GM21526 (cell line): ENCODE measurements around the gene CAMTA1.

Experiments used
- ATAC-seq: cut with Tn5 transposase; IDR thresholded peaks from one replicate; pipeline ENCODE4 v1.9.1; 2021; ENCODE audit warnings: moderate library complexity; ENCODE audit not compliant: unreplicated experiment, low FRiP score

Gene CAMTA1

DNA sequence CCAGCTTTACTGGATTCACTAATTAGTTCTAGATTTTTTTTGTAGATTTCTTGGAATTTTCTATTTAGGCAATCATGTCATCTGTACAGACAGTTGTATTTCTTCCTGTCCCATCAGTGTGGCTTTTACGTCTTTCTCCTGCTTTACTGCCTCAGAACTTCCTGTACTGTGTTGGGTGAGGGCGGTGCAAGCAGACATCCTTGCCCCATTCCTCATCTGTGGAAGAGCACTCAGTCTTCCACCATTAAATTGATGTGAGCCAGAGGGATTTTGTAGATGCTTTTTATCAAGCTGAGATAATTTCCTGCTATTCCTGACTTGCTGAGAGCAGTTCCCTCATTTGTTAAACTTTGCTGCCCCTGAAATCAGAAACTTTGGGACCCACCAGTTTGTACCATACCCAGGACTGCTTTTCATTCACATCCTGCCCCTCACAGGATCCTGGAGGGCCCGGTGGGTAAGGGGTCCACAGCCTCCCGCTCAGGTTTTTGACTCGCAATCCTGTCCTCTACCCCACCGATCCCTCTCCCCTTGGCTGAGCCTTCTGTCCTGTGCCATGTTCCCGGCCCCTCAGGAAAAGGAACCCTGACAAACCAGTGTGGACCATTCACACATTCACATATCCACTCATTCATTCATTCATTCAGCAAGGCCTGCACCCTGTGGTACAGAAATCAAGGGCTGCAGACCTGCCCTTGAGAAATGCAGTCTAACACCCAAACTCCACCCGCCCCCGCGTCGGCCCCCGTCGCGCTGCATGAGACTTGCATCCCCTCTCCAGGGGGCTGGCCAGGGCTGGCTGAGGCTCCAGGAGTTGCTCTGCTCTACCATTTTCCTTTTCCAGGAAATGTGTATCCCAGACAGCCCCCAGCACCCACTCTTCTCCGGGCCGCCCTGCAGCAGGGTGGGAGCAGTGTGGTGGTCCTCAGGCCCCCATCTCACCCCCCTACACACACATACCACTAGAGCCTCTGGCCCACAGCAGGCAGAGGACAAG lies 739.4 kb downstream of the CAMTA1 start:
- no peak for ATAC-seq

DNA sequence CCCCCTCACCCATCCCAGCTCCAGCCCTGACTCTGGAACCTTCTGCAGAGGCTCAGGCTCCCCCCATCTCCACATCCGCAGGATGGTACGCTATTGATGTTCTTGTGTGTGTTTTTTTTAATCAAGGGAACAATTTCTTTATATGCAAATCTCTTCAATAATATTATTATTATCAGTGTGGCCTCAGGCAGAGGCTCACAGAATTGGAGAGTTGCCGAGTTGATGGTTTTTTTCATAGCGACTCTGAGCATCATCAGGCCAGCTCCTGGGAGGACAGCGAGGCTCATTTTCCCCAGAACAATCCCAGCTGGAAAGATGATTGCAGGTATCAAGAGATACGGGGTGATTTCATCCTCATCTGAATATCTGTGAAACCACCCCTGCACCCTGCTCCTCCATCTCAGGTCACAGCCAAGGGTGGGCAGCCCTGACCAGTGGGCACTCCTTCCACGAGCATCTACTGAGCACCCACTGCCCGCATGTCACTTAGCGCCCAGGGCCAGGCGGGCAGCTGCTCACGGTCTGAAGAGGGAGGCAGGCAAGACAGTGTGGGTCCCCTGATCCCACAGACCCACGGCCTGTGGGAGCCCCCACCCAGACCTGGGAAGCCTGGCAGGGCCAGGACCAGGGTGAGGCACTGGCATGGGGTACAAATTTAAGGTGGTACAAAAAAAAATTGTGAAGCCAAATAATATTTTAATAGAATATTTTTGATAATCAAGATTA lies 740.2 kb downstream of the CAMTA1 start:
- ATAC-seq, result no peak

DNA sequence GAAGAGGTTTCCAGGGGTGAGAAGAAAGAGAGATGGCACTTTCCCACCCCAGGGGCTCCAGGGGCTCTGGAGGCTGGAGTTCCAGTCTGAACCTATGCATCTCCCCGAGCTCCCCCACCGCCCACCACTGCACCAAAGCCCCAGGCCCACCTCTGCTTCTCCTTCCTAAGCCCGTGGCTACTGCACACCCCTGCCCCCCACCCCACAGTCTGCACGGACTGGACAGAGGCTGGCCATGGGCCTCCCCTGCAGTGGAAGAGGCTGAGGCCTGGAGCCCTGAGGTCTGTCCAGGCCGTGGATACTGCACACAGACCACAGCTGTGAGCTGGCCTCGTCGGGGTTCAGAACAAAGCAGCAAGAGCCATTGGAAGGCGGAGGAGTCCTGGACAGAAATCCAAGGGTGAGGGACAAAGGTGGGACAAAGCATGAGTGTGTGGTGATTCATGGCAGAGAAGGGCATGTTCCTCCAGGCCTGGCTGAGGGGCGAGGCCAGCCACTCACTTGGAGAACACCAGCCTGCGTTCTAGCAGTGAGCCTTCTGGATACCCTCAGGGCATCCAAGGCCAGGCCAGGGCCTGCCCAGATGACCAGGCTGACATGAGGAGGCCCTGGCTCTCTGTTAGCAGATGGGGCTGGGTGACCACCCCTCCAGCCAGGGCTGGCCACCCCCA lies 741.1 kb downstream of the CAMTA1 start:
- no peak for ATAC-seq

DNA sequence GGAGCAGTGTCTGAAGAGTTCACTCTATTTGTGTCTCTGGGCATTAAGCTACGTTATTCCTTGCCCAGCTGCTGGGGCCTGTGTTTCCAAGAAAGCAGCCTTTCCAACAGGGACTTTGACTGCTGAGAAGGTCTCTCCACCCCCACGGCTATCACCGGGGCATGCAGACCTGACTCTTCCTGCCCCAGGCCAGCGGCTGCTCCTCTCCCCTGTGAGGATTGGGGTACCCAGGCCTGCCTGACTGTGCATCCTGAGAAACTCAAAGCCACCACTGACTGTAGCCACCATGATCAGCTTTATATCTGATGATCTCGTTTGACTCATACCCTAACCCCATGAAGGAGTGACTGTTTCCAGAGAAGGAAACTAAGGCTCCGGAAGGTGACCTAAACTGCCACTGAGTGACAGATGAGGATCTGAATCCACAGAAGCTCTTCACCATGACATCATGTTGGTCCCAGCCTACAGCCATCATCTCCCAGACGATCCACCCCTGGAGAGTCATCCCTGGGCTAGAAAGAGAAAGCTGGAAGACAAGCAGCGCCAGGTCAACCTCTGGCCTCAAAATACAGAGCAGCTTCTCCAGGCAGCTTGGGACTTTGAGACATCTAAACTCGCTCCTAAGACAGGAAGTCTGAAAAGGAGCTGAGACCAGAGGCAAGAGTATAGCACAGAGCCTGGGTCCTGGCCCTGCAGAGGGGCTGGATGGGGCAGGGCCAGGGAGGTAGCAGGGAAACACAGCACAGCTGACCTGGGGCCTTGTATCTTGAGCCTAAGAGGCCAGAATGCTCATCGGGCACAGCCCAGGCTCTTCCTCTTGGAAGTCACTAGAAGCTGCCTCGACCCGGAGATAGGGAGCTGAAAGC lies 741.8 kb downstream of the CAMTA1 start:
- ATAC-seq, result no peak

DNA sequence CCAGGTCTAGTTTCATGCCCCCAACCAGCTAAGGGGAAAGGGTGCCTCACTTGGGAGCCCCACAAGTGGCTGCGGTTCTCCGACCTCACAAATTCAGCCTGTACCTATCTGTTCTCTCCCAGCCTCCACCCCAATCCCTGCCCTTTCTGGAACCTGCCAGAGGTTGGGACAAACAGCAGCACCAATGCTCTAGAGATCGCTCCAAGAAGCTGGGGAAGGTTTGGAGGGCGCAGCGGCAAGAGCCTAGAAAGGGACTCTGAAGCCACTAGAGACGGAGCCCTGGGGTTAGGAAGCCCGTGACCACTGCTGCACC lies 742.4 kb downstream of the CAMTA1 start:
- no peak for ATAC-seq

DNA sequence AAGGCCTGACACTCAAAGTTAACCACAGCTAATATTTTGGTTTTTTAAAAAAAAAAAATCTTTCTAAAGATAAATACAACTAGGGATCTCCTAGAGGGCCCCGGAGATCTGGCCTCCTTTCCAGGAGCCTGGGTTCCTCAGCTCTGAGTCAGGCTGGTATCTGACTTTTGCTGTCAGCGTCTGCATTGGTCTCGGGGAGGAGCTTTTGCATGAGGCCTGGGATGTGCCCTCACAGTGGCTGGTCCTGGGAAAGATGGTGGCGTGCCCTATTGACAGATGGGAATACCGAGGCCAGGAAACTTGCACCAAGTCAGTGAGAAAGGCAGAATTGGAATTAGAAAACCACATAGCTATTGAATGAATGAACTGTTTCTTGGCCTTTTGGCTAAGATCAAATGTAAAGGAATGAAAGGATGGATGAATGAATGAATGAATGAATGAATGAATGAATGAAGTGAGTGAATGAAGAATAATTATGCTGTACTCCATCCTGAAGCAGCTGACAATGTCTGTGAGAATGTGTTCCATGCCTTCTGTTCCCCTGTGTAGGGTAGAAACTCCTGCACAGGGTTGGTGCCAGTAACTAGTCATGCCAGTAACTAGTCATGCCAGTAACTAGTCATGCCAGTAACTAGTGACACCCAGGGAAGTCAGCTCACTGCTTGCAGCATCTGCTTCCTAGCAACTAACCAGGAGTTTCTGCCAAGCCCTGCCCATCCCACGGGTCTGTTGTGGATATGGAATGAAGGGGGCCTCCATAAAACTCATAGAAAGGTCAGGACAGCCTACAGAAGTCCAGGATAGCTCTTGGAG lies 743.3 kb downstream of the CAMTA1 start:
- ATAC-seq, result no peak

DNA sequence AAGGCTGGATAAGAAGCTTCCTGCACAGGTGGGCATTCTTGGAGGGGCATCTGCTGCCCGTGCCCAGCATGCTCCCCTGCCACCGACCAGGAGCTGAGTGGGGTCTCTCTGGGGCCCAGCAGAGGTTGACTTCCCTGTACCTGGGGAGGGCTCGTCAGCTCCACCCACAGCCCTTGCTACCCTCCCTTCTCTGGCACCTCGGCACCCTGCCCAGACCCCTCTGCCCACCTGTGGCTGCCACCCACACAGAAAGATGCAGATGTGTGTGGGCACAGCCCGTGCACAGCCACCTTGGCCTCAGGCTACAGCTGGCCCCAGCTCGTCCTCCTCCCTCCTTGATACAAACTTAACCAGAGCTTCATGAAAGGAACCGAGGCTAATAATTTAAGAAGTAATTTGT lies 744.7 kb downstream of the CAMTA1 start:
- ATAC-seq, result no peak

DNA sequence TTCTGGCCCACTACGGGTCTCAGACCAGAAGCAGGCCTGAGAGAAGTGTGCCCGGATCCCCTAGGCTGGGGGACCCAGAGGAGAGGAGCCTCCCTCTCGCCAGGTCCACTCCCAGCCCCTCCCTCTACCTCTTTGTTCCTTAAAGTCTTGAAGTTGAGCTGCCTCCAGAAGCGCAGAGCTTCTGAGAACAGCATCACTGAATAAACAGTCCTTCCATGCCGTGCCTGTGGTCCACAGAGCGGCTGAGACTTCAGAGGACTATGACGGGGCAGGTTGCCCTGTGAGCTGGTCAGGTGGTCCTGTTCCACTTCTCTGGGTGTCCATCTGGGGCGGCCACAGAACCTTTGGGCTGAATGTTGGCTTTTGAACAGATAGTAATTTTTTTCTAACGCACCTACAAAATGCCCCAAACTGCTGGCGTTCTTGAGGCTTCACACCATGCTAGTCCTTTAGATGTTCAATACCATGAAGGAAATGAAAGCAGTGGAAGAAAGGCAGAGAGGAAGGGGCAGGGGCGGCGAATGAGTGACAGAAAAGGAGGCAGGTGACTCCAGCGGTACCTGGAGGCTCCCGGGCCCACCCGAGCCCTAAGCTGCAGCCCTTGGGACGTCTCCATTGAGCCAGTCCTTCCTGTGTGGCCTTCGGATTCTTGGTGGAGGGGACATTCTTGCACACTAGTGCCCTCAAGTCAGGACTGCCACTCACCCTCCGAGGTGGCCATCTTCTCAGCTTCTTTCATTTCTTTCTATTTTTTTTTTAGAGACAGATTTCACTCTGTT lies 746.5 kb downstream of the CAMTA1 start:
- ATAC-seq, result no peak

DNA sequence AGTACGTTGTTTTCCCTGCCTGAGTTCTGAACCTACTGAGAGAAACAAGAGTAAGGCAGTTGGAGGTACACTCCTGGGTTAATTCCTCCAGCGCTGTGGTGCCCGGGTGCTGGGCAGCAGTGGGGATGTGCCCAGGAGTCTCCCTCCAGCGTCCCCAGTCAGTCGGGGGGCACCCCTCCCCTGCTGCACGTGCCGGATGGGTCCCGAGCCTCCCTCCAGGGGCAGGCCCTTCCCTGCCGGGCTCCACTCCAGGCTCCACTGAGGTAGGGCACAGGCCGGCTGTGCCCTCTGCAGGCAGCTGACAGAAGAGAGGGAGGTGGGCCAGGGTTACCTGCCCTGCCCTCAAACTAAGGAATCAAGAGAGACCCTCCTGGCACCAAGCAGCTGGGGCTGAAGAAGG lies 747.8 kb downstream of the CAMTA1 start:
- no peak for ATAC-seq

DNA sequence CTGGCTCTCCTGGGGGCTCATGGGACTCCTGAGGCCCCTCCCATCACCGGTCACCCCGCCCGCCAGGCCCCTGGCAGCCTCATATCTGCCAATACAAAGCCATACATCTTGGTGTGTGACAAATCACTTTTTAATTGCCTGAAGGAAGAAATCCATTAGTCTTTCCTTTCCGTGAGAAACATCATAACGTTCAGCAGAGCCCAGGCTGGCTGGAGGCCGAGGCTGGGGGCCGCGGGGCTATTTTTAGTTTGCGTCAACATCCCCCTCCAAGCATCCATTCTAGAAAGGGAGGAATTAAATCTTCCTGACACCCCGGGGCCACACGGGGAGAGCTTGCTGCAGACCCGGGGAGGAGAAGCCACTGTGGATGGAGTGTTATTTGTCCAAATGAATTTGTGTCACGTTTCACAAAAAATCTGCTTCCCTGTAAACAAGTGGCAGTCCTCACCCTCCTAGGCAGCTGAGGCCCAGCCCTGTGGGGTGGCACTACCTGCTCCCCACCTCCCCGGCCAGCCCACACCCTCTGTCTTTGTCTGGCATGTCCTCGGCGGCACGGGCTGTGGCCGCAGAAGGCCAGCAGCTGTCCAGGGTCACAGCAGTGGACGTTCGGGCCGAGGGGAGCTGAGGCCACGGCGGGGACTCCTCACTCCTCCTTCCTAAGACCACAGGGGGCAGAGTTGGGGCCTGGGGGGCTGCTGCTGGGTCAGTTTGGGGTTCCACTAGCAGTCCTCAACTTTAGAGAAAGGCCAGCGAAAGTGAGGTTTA lies 749.0 kb downstream of the CAMTA1 start:
- no peak for ATAC-seq

DNA sequence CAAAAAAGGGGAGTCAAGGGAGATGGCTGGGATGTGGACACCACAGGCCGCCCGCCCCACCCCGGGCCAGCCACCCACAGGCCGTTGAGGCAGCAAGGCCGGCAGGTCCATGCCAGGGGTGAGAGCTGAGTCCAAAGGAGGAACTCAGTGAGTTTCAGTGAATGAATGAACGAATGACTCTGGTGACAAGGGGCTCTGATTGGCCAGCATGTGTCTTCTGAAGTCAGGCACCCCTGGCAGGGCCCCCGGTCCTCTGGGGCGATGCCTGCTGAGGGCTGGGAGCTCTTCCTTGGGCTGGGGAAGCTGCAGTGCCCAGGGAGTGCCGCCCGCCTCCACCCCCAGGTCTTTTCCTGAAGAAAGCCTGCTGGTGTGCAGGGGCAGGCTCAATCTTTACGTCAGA lies 749.8 kb downstream of the CAMTA1 start:
- no peak for ATAC-seq

DNA sequence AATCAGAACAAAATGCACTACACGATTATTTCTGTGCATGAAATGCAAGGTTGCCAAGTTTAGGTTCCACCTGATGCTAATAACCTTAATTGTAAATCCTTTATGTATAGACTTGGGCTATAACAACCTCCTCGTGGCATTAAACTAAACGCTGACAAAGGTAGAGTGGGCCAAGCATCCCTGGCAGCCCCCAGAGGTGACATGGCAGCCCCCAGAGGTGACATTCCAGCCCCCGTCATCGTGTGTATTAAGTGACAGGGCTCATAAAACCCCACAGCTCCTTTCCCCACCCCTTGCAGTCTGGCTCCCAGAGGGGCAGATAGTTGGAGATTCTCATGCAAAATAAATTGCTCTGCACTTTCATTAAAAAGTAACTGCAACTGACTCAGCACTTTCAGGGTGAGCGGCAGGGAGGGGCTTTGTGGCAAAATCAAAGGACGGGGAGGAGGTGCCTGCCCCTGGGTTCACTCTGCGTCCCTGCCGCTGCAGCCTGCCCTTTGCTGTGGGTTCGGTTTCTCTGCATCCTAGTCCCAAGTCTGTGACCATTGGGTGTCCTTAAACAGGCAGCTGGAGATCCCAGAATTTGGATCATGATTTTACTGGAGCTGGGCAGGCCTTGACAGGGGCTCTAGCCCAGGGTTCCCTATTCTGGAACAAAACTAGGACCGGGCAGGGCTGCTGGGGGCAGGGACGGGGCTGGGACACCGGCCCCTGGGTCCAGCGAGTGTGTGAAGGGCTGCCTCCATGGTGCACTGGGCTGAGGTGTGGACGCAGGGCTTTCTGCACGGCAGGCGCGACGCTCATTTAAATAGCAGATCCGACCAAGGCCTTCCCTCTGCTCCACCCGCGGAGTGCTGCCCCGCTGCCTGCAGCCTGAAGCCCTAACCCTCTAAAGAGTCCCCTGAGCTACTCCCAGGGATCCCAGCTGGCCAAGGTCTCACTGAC lies 751.0 kb downstream of the CAMTA1 start:
- ATAC-seq, result no peak

DNA sequence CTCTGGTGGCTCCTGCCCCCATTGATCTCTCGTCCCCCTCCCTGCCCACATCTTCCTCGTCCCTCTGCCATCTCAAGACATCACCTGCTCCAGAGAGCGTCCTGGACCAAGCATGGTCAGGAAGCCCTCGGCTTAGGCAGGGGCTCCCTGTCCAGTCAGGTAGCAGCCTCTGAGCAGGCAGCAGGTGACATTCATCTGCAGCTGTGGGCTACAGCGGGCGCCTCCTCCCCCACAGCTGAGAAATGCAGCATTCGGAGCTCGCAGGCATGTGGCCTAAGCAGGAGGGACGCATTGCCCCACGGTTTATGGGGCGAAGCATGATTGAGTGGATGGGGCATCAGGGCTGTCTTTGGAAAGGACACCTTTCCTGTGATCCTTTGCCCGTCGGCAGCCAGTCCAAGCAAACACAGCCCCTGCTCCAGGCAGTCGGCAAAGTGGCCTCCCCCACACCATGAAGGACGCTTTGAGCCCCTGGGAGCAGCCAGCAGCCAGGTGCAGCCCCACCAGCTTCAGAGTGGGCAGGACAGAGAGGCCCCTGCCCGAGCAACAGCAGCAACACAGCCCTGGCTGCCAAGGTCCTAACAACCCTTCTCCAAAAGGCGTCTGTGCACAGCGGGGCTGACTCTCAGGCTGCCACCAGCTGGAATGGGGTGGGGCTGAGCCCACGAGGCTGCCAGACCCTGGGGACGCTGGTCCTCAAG lies 751.8 kb downstream of the CAMTA1 start:
- no peak for ATAC-seq

DNA sequence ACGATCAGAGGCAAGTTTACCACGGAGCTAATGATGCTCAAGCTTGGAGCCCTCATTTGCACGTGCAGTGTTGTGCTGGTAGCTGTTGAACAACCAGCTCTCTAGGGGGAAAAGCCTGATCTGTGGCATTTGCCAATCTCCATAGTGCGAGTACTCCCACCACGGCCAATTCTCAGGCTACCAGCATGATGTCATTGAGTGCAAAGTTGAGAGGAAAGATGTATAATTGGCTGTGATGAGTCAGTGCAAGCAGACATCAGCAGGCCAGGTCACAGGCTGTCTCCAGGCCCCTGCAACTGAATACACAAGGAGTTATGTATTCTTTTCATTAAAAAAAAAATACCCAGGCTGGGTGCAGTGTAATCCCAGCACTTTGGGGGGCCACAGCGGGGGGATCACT lies 752.8 kb downstream of the CAMTA1 start:
- no peak for ATAC-seq

DNA sequence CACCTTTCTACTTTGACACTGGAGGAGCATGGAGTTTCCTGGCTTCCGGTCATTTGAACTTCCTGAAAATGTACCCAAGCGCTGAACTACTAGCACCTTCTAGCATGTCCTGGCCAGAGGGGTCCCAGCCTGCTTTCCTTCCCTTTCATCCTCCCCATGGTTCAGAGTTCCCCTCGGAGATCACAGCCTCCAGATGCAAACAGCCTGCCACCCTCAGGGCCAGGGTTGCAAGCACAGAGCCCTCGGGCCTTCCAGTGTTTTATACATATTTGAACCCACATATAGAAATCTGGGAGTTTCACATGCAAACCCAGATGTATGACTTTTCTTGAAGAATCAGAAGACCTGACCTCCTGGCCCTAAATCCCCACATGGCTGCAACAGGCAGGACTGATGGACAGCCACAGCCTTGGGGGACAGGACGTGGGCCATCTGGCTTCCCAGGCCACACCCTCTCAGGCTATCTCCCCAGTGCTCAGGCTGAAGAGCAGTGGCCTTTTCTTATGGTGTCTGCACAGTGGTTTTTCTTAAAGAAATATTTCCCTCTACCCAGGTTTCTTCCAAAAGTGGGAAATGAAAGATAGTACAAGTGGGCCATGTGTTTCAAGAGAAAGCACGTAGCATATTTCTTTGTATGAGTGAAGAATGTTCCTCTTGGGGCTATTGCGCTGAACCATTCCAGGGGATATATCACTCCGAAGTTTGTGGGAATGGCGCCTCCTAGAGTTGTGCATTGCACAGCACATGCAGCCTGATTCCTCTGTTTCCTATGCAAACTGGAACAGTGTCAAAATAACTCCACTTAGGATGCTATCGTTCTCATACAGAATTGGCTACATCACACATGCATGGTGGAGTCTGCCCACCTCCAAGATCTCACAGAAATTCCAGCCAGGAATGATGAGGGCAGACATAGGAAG lies 753.9 kb downstream of the CAMTA1 start:
- ATAC-seq, result no peak
